ENCODE results near the gene ARPC1A.
"Not testable (repeated sequence)": the region's sequence is repeated elsewhere in the genome, so short reads cannot be mapped to it uniquely, and the experiment has no call there.

The ARPC1A gene

GRCh38 chr7:99325592-99326407, at the start of gene ARPC1A:
ARPC1A (plus strand) TSS chr7:99325898; CDS start chr7:99333354, 7,456 bp downstream.
- Mint-ChIP-seq H3K4me1 (peaks cover 17 to 53% of the 10 kb centered on the region in 2 donors), H3K27me3 (no peaks in the 10 kb centered on the region), H3K4me3 (peak within 1 kb of the TSS; percentile 90 to 96), H3K36me3 (peaks cover 3 to 16% of the 10 kb centered on the region in 2 donors), H3K9me3 (no peaks in the 10 kb centered on the region), H3K27ac (peak within 1 kb of the TSS; percentile 97)
- ATAC-seq (replicated peaks) (peak; percentile 94 to 96), DNase-seq (peak; percentile 89)

- Mint-ChIP-seq H3K4me3 (no peak overlapping the region), H3K36me3 (no peaks in the 10 kb centered on the region)
- no peak for DNase-seq
These were observed 47.5 kb upstream of the ARPC1A start for GRCh38 chr7:99278180-99278579.

GRCh38 chr7:99284165-99284564, 41.5 kb upstream of the ARPC1A start:
- H3K4me3 Mint-ChIP-seq; ATAC-seq (replicated peaks); H3K9me3 Mint-ChIP-seq; H3K4me1 Mint-ChIP-seq; H3K27me3 Mint-ChIP-seq; H3K27ac Mint-ChIP-seq; H3K36me3 Mint-ChIP-seq; DNase-seq: not testable (repeated sequence)

More at GRCh38 chr7:99278180-99278579, 47.5 kb upstream of the ARPC1A start:
- H3K27ac Mint-ChIP-seq = no peak overlapping the region
- peaks cover 3 to 6% of the 10 kb centered on the region in 2 donors for H3K4me1 Mint-ChIP-seq
- H3K9me3 Mint-ChIP-seq = no peaks in the 10 kb centered on the region
- H3K27me3 Mint-ChIP-seq = peaks cover 0 to 6% of the 10 kb centered on the region in 2 donors
- no peak for ATAC-seq (replicated peaks)

GRCh38 chr7:99287779-99288534, 37.7 kb upstream of the ARPC1A start:
- no peaks in the 10 kb centered on the region for H3K4me1 Mint-ChIP-seq
- H3K27me3 Mint-ChIP-seq = no peaks in the 10 kb centered on the region
- peaks cover 0 to 3% of the 10 kb centered on the region in 2 donors for H3K36me3 Mint-ChIP-seq
- ATAC-seq (replicated peaks) (no peak), DNase-seq (no peak)
- no peak overlapping the region for H3K4me3 Mint-ChIP-seq
- H3K9me3 Mint-ChIP-seq = no peaks in the 10 kb centered on the region
- H3K27ac Mint-ChIP-seq = no peak overlapping the region

GRCh38 chr7:99289185-99289584, 36.5 kb upstream of the ARPC1A start:
- DNase-seq (no peak), ATAC-seq (replicated peaks) (no peak)
- Mint-ChIP-seq H3K27ac (no peak overlapping the region), H3K4me1 (no peaks in the 10 kb centered on the region), H3K4me3 (no peak overlapping the region), H3K27me3 (no peaks in the 10 kb centered on the region), H3K9me3 (no peaks in the 10 kb centered on the region), H3K36me3 (peaks cover 0 to 3% of the 10 kb centered on the region in 2 donors)

GRCh38 chr7:99290148-99290547, 35.5 kb upstream of the ARPC1A start:
- not testable (repeated sequence) for H3K27ac Mint-ChIP-seq; H3K27me3 Mint-ChIP-seq; H3K4me3 Mint-ChIP-seq; H3K36me3 Mint-ChIP-seq; H3K9me3 Mint-ChIP-seq; H3K4me1 Mint-ChIP-seq; DNase-seq; ATAC-seq (replicated peaks)

GRCh38 chr7:99290980-99291607, 34.6 kb upstream of the ARPC1A start:
- no peak overlapping the region for H3K27ac Mint-ChIP-seq
- DNase-seq = no peak
- ATAC-seq (replicated peaks) = no peak
- no peak overlapping the region for H3K4me3 Mint-ChIP-seq
- H3K9me3 Mint-ChIP-seq = no peaks in the 10 kb centered on the region
- H3K36me3 Mint-ChIP-seq = peaks cover 0 to 3% of the 10 kb centered on the region in 2 donors
- H3K27me3 Mint-ChIP-seq = no peaks in the 10 kb centered on the region
- H3K4me1 Mint-ChIP-seq = no peaks in the 10 kb centered on the region

GRCh38 chr7:99292127-99292526, 33.6 kb upstream of the ARPC1A start:
- ATAC-seq (replicated peaks) (no peak), DNase-seq (no peak)
- Mint-ChIP-seq H3K9me3 (no peaks in the 10 kb centered on the region), H3K27me3 (no peaks in the 10 kb centered on the region), H3K4me3 (no peak overlapping the region), H3K36me3 (no peaks in the 10 kb centered on the region), H3K4me1 (no peaks in the 10 kb centered on the region), H3K27ac (no peak overlapping the region)

- Mint-ChIP-seq H3K4me1 (no peaks in the 10 kb centered on the region), H3K27me3 (no peaks in the 10 kb centered on the region), H3K4me3 (no peak overlapping the region), H3K9me3 (no peaks in the 10 kb centered on the region), H3K27ac (no peak overlapping the region), H3K36me3 (no peaks in the 10 kb centered on the region)
- DNase-seq (no peak), ATAC-seq (replicated peaks) (no peak)
These were observed 32.5 kb upstream of the ARPC1A start for GRCh38 chr7:99293167-99293566.

- no peak for DNase-seq
- H3K9me3 Mint-ChIP-seq = no peaks in the 10 kb centered on the region
- H3K36me3 Mint-ChIP-seq = no peaks in the 10 kb centered on the region
- H3K4me3 Mint-ChIP-seq = no peak overlapping the region
- ATAC-seq (replicated peaks) = no peak
- H3K4me1 Mint-ChIP-seq = no peaks in the 10 kb centered on the region
- no peaks in the 10 kb centered on the region for H3K27me3 Mint-ChIP-seq
- H3K27ac Mint-ChIP-seq = no peak overlapping the region
These were observed 32.0 kb upstream of the ARPC1A start for GRCh38 chr7:99293650-99294049.

- Mint-ChIP-seq H3K4me3 (no peak overlapping the region), H3K27me3 (no peaks in the 10 kb centered on the region), H3K27ac (no peak overlapping the region), H3K36me3 (no peaks in the 10 kb centered on the region), H3K9me3 (no peaks in the 10 kb centered on the region), H3K4me1 (no peaks in the 10 kb centered on the region)
- DNase-seq (no peak), ATAC-seq (replicated peaks) (no peak)
These were observed 29.2 kb upstream of the ARPC1A start for GRCh38 chr7:99296471-99296870.

GRCh38 chr7:99301496-99301895, 24.2 kb upstream of the ARPC1A start:
- no peak overlapping the region for H3K27ac Mint-ChIP-seq
- no peaks in the 10 kb centered on the region for H3K9me3 Mint-ChIP-seq
- H3K36me3 Mint-ChIP-seq = peaks cover 0 to 3% of the 10 kb centered on the region in 2 donors
- no peak for ATAC-seq (replicated peaks)
- H3K27me3 Mint-ChIP-seq = no peaks in the 10 kb centered on the region
- no peak for DNase-seq
- no peaks in the 10 kb centered on the region for H3K4me1 Mint-ChIP-seq
- no peak overlapping the region for H3K4me3 Mint-ChIP-seq

- ATAC-seq (replicated peaks) (no peak), DNase-seq (no peak)
- Mint-ChIP-seq H3K9me3 (peaks cover 0 to 2% of the 10 kb centered on the region in 2 donors), H3K4me3 (no peak overlapping the region), H3K36me3 (peaks cover 0 to 3% of the 10 kb centered on the region in 2 donors), H3K27ac (no peak overlapping the region), H3K27me3 (no peaks in the 10 kb centered on the region), H3K4me1 (no peaks in the 10 kb centered on the region)
These were observed 20.0 kb upstream of the ARPC1A start for GRCh38 chr7:99305473-99306260.

Data from stimulated activated naive B cell treated with anti-CD40 and anti-IgM and Interleukin-4, amounts not matched to agents 10 μg/mL and 1 μg/mL and 100 μg/mL, for 72 hours (primary cell).